ENCODE measurements around the gene ADM2. TPM values are rescaled to one million over a fixed set of nuclear protein-coding genes. Genes with fewer than 3 reads are reported as not detected.

Gene ADM2
- total RNA-seq, 1 experiment from 2014 or later: 11.9 TPM

GRCh38 chr22:50506611-50507420 is 25.5 kb downstream of the ADM2 start:
- peaks cover 9% of the 10 kb centered on the region; the same call in 1 of the 2 replicates for H3K79me2 ChIP-seq (ENCODE audit: insufficient read depth, low read length)
- H3K27me3 ChIP-seq (ENCODE audit: insufficient read depth, low read length): no peaks in the 10 kb centered on the region
- no peak overlapping the region for H3T11ph ChIP-seq (ENCODE audit: low read length)
- no peak overlapping the region for H2BK12ac ChIP-seq (ENCODE audit: insufficient read length, low read depth, low read length)
- H3K79me1 ChIP-seq (ENCODE audit: insufficient read depth, low read depth, low read length, poor library complexity, severe bottlenecking): peaks cover 7% of the 10 kb centered on the region
- no peaks in the 10 kb centered on the region for H3K4me1 ChIP-seq (ENCODE audit: insufficient read depth, low read length)
- no peaks in the 10 kb centered on the region for H3K27me3 Mint-ChIP-seq (ENCODE audit: low read depth)
- DNase-seq: peak; percentile 44
- peak overlapping the region in 1 of 3 experiments; percentile 82; a peak in 2 of 7 replicates for H3K27ac Mint-ChIP-seq
- no peak for TF ChIP-seq CTCF (conservative IDR thresholded peaks at IDR 0.05)
- no peak overlapping the region for H4K91ac ChIP-seq (ENCODE audit: insufficient read length, low read depth, low read length)
- H2AFZ ChIP-seq (ENCODE audit: low read length): no peak overlapping the region
- peak overlapping the region; percentile 92 to 96 for H3K4me3 Mint-ChIP-seq
- no peak overlapping the region for H2AK5ac ChIP-seq (ENCODE audit: insufficient read length, low read length)
- H2BK20ac ChIP-seq (ENCODE audit: low read depth, low read length, poor library complexity, severe bottlenecking): no peak overlapping the region
- no peak overlapping the region for H4K5ac ChIP-seq (ENCODE audit: insufficient read length, low read depth, low read length)
- peak overlapping the region; percentile 93 for H3K4me2 ChIP-seq (ENCODE audit: insufficient read depth, insufficient read length, low read length)
- no peak overlapping the region for H3K56ac ChIP-seq (ENCODE audit: insufficient read length, low read depth, low read length)
- peaks cover 0 to 3% (median 0%) of the 10 kb centered on the region in 3 experiments; a peak in 2 of 7 replicates for H3K36me3 Mint-ChIP-seq (ENCODE audit: insufficient read depth in 1 of 3, low read depth in 3 of 3)
- no peaks in the 10 kb centered on the region for H4K20me1 ChIP-seq (ENCODE audit: control insufficient read depth, insufficient read depth, insufficient read length)
- peak overlapping the region; percentile 77 for H3K14ac ChIP-seq (ENCODE audit: insufficient read depth, low read length)
- no peak overlapping the region for H2BK15ac ChIP-seq (ENCODE audit: low read depth, low read length)
- no peak overlapping the region for H3K27ac ChIP-seq (ENCODE audit: insufficient read length, low read depth, low read length)
- peak overlapping the region; percentile 76 for H3K9ac ChIP-seq (ENCODE audit: extremely low read depth, insufficient read length, low read length)
- no peak overlapping the region for H3K4ac ChIP-seq (ENCODE audit: low read depth, low read length)
- H3K9me3 ChIP-seq (ENCODE audit: control insufficient read depth, low read depth, low read length): no peaks in the 10 kb centered on the region
- H4K8ac ChIP-seq (replicated peaks; ENCODE audit: insufficient read length, low read depth, low read length): no peak overlapping the region
- no peak overlapping the region for H3K23ac ChIP-seq (ENCODE audit: insufficient read length, low read depth, low read length)
- no peaks in the 10 kb centered on the region for H3K9me3 Mint-ChIP-seq
- no CpG with 5 or more reads among the region's 21 CpGs for WGBS (ENCODE audit: extremely low coverage, insufficient read length, low lambda C conversion rate)
- H2BK120ac ChIP-seq (ENCODE audit: low read depth, low read length, poor library complexity, severe bottlenecking): no peak overlapping the region
- no peak overlapping the region for H2BK5ac ChIP-seq (ENCODE audit: insufficient read length, low read length)
- H3K4me1 Mint-ChIP-seq: peaks cover 10 to 14% of the 10 kb centered on the region in 2 experiments
- H3K23me2 ChIP-seq (ENCODE audit: insufficient read length, low read depth, low read length, poor library complexity, severe bottlenecking): peaks cover 12% of the 10 kb centered on the region
- no peak overlapping the region for H3K18ac ChIP-seq (ENCODE audit: insufficient read length, low read depth, low read length)
